ENCODE data around the gene WBP2. TPM values are rescaled to one million over a fixed set of nuclear protein-coding genes. Genes with fewer than 3 reads are reported as not detected.

WBP2 gene
- total and polyA plus RNA-seq, 9 of the 15 experiments (the other 6 are each of a cell fraction or from before 2014, with no cell fraction given): 2.2 to 74.3 (median 20.0) TPM

DNA sequence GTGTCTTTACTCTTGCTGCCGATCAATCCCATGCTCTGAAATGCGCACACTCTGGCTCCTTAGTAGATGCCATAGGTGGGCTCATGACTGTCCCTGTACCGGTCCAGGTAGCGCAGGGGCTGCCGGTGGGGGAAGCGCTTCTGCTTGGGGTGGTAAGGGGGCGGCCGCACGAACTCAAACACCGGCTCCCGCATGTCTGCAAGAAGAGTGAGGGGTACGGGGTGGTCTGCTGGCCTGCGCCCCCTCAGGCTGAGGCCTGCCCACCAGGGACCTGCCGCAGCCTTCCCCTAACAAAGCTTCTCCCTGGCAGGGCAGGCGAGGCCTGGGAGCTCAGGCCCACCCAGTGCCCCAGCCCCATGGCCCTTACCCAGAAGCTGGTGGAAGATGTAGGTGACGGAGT is 43.7 kb upstream of the WBP2 start:
- POLR2A ChIA-PET: interaction anchor here (0.6 to 15.9 kb wide), 7 partner anchors 21 to 735 kb away, joined by 3 to 169 read pairs (median 5); partner anchors contain the start of genes TRIM47 and WBP2
- no peak overlapping the region for H2AFZ ChIP-seq (ENCODE audit: low read depth, low read length)
- ATAC-seq (no peak), FAIRE-seq (no peak), DNase-seq (ENCODE audit: extremely low read depth in 1 of 4, low spot score in 3 of 4) (no peak)
- BruUV-seq (replicated peaks): no TSS peak
- peaks cover 41% of the 10 kb centered on the region for H3K79me2 ChIP-seq (ENCODE audit: control insufficient read depth, insufficient read depth, low read length)
- in situ Hi-C loops (cut with MboI) (no loop called here), intact Hi-C loops (cut with micrococcal nuclease) (no loop called here)
- H3K27ac ChIP-seq (ENCODE audit: extremely low read depth, low read depth, low read length): no peak overlapping the region
- H3K4me1 ChIP-seq (replicated peaks in 1 of 2; ENCODE audit: control insufficient read depth in 2 of 2, insufficient read depth in 2 of 2, low read length in 2 of 2): peaks cover 13 to 77% of the 10 kb centered on the region in 2 experiments; a peak in 4 of 5 replicates
- WGBS (ENCODE audit: insufficient coverage, low coverage, missing lambda C conversion rate): 95% methylated on average over 15 of the region's 16 CpGs
- no peaks in the 10 kb centered on the region for H3K27me3 ChIP-seq (ENCODE audit: control insufficient read depth in 2 of 2, insufficient read depth in 2 of 2, low read length in 2 of 2)
- H3K9ac ChIP-seq (ENCODE audit: insufficient read depth in 1 of 2, low read depth in 2 of 2, low read length in 2 of 2): peak overlapping the region in 1 of 2 experiments; percentile 69; a peak in 2 of 4 replicates
- H3K4me3 ChIP-seq: no peak overlapping the region
- H4K20me1 ChIP-seq (replicated peaks; ENCODE audit: control insufficient read depth, insufficient read depth, low read length): no peaks in the 10 kb centered on the region
- H3K9me1 ChIP-seq (ENCODE audit: control insufficient read depth, insufficient read depth, low read length): peaks cover 4% of the 10 kb centered on the region
- H3K9me3 ChIP-seq (replicated peaks; ENCODE audit: control insufficient read depth, insufficient read depth, low read depth, low read length): no peaks in the 10 kb centered on the region
- H3K4me2 ChIP-seq (ENCODE audit: insufficient read depth, low read length): no peak overlapping the region
- CTCF ChIA-PET (ENCODE audit: low intra/inter-chr PET ratio): no interaction called here
- peaks cover 69% of the 10 kb centered on the region; the same call in 2 of the 3 replicates for H3K36me3 ChIP-seq (ENCODE audit: control insufficient read depth, insufficient read depth, low read length)
- no peak for TF ChIP-seq KLF1 (tag; IDR thresholded peaks at IDR 0.05)
- TF ChIP-seq, protein P1, sequence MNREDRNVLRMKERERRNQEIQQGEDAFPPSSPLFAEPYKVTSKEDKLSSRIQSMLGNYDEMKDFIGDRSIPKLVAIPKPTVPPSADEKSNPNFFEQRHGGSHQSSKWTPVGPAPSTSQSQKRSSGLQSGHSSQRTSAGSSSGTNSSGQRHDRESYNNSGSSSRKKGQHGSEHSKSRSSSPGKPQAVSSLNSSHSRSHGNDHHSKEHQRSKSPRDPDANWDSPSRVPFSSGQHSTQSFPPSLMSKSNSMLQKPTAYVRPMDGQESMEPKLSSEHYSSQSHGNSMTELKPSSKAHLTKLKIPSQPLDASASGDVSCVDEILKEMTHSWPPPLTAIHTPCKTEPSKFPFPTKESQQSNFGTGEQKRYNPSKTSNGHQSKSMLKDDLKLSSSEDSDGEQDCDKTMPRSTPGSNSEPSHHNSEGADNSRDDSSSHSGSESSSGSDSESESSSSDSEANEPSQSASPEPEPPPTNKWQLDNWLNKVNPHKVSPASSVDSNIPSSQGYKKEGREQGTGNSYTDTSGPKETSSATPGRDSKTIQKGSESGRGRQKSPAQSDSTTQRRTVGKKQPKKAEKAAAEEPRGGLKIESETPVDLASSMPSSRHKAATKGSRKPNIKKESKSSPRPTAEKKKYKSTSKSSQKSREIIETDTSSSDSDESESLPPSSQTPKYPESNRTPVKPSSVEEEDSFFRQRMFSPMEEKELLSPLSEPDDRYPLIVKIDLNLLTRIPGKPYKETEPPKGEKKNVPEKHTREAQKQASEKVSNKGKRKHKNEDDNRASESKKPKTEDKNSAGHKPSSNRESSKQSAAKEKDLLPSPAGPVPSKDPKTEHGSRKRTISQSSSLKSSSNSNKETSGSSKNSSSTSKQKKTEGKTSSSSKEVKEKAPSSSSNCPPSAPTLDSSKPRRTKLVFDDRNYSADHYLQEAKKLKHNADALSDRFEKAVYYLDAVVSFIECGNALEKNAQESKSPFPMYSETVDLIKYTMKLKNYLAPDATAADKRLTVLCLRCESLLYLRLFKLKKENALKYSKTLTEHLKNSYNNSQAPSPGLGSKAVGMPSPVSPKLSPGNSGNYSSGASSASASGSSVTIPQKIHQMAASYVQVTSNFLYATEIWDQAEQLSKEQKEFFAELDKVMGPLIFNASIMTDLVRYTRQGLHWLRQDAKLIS (CRISPR knock-in tag; IDR thresholded peaks at IDR 0.05): no peak
- TF ChIP-seq CSDE1 (IDR thresholded peaks at IDR 0.05): no peak
- no peak for TF ChIP-seq ELF1 (tag; IDR thresholded peaks at IDR 0.05)
- TF ChIP-seq, protein P2, sequence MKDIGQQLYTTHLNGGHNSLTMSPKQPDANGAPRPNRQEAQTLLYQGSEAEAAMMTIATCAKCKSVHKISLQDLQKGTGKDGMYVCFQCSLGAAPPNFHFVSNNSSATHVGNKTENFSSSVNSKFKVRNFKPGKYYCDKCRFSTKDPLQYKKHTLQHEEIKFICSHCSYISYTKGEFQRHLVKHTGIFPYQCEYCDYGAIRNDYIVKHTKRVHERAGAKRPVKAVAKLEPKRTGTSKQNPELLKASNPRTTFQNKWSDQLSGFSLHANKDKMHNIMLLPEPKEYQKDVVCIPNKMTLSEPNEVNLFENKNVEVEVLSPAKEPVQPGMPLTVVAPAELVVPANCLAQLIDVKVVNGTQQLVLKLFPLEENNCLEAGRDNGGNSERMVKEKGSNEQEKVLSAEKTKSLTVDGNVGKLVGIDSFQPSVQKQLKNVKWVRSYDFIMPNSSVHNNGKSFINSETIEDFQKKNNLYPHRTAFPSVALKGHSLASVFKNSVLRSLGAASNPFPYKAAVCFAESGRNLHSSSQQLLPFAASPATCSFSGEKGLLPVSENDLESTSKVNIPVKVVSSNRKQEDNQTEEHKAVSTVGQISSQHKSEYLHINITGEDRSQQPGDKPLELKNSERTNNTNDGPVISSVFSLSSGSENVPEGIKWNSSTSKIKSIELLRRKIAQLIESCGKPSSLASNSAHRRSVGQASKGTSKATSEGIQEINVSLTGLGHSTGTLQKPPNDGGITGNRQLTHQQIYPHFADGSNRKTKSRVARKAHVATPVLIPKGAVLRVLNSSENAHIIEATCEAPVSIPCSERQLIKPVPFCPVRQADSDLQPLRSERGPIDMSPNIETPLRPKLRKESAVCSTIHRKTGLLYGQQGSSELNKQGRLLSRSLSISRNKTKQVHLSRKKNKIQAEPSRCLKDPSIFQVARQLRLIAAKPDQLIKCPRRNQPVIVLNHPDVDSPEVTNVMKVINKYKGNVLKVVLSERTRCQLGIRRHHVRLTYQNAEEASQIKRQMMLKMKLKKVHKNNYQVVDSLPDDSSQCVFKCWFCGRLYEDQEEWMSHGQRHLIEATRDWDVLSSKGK (CRISPR knock-in tag; IDR thresholded peaks at IDR 0.05): no peak
- TF ChIP-seq MYNN (IDR thresholded peaks at IDR 0.05): no peak
- TF ChIP-seq MYNN (CRISPR knock-in tag; IDR thresholded peaks at IDR 0.05): no peak
- no peak for TF ChIP-seq GATAD2B (IDR thresholded peaks at IDR 0.05; ENCODE audit: borderline replicate concordance)
- TF ChIP-seq EWSR1 (IDR thresholded peaks at IDR 0.05; ENCODE audit: borderline replicate concordance, low read depth, partially characterized antibody): no peak
- TF ChIP-seq, protein P3, sequence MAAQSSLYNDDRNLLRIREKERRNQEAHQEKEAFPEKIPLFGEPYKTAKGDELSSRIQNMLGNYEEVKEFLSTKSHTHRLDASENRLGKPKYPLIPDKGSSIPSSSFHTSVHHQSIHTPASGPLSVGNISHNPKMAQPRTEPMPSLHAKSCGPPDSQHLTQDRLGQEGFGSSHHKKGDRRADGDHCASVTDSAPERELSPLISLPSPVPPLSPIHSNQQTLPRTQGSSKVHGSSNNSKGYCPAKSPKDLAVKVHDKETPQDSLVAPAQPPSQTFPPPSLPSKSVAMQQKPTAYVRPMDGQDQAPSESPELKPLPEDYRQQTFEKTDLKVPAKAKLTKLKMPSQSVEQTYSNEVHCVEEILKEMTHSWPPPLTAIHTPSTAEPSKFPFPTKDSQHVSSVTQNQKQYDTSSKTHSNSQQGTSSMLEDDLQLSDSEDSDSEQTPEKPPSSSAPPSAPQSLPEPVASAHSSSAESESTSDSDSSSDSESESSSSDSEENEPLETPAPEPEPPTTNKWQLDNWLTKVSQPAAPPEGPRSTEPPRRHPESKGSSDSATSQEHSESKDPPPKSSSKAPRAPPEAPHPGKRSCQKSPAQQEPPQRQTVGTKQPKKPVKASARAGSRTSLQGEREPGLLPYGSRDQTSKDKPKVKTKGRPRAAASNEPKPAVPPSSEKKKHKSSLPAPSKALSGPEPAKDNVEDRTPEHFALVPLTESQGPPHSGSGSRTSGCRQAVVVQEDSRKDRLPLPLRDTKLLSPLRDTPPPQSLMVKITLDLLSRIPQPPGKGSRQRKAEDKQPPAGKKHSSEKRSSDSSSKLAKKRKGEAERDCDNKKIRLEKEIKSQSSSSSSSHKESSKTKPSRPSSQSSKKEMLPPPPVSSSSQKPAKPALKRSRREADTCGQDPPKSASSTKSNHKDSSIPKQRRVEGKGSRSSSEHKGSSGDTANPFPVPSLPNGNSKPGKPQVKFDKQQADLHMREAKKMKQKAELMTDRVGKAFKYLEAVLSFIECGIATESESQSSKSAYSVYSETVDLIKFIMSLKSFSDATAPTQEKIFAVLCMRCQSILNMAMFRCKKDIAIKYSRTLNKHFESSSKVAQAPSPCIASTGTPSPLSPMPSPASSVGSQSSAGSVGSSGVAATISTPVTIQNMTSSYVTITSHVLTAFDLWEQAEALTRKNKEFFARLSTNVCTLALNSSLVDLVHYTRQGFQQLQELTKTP (IDR thresholded peaks at IDR 0.05; ENCODE audit: low read depth in 1 of 2, partially characterized antibody in 2 of 2): no peak
- TF ChIP-seq HDAC8 (tag; IDR thresholded peaks at IDR 0.05): no peak
- no peak for TF ChIP-seq SREBF2 (CRISPR knock-in tag; IDR thresholded peaks at IDR 0.05)

All from K562 (cell line).